IMR-90 (cell line): ENCODE data around the gene SPRY1. TPM values are rescaled to one million over a fixed set of nuclear protein-coding genes. Genes with fewer than 3 reads are reported as not detected.
A peak's percentile ranks its signal among the peaks of the same experiment; 100 is the strongest.

Source experiments
- ATAC-seq: fragments of 200-7000 bp; cut with Tn5 transposase; 2 replicates; pipeline ENCODE4 v1.9.1; 2020; ENCODE audit warnings: low read depth, mild to moderate bottlenecking, moderate library complexity
- BruUV-seq: library from RNA; stranded (reverse); fragments of 400-500 nt; replicated peaks from 2 replicates; lab custom pipeline; 2021; lab: Mats Ljungman, UMichigan
- CTCF ChIA-PET: fragments of 300-600 bp; formaldehyde crosslinking; extraction: SDS; loops from one replicate; lab custom pipeline; 2021; ENCODE audit warnings: antibody characterized with exemption; lab: Yijun Ruan, JAX
- POLR2A ChIA-PET: fragments of 300-600 bp; sonication (Branson Sonifier 250); formaldehyde crosslinking; loops from one replicate; lab custom pipeline; 2022; ENCODE audit warnings: antibody characterized with exemption; ENCODE audit not compliant: unreplicated experiment; lab: Charles Lee
- DNase-seq: peaks from one replicate; pipeline ENCODE4 v3.0.0; 2013
- H2AFZ ChIP-seq: replicated peaks from 2 replicates; pipeline ENCODE3; 2013; ENCODE audit warnings: low read length, mild to moderate bottlenecking; ENCODE audit not compliant: poor library complexity
- H2AK5ac ChIP-seq: 2 replicates; pipeline ENCODE4 v1.6.1; 2013; ENCODE audit warnings: low read depth, low read length, inconsistent platforms
- H2AK9ac ChIP-seq: replicated peaks from 2 replicates; pipeline ENCODE3; 2013; ENCODE audit warnings: mild to moderate bottlenecking, low read depth, low read length, moderate library complexity; ENCODE audit not compliant: poor library complexity
- H2BK120ac ChIP-seq: 2 replicates; pipeline ENCODE4 v1.6.1; 2013; ENCODE audit warnings: low read depth, low read length, inconsistent platforms
- H2BK15ac ChIP-seq: 3 replicates; pipeline ENCODE4 v1.6.1; 2013; ENCODE audit warnings: low read depth, low read length, inconsistent platforms
- H2BK20ac ChIP-seq: 2 replicates; pipeline ENCODE4 v1.6.1; 2013; ENCODE audit warnings: low read depth, mild to moderate bottlenecking, inconsistent platforms, low read length, moderate library complexity
- H2BK5ac ChIP-seq: 2 replicates; pipeline ENCODE4 v1.6.1; 2013; ENCODE audit warnings: mild to moderate bottlenecking, low read depth, low read length, inconsistent platforms; ENCODE audit not compliant: poor library complexity, severe bottlenecking
- H3K14ac ChIP-seq: replicated peaks from 2 replicates; pipeline ENCODE4 v1.6.1; 2013; ENCODE audit warnings: low read depth, low read length, inconsistent platforms
- H3K18ac ChIP-seq: 2 replicates; pipeline ENCODE4 v1.6.1; 2013; ENCODE audit warnings: low read depth, low read length, control low read depth
- H3K23ac ChIP-seq: 2 replicates; pipeline ENCODE4 v1.6.1; 2013; ENCODE audit warnings: low read depth, low read length, inconsistent platforms
- H3K27ac ChIP-seq: 2 replicates; pipeline ENCODE4 v1.5.1; 2013; ENCODE audit warnings: mild to moderate bottlenecking, control low read depth, low read length; ENCODE audit not compliant: insufficient read depth
- H3K27me3 ChIP-seq: 2 replicates; pipeline ENCODE4 v1.6.1; 2013; ENCODE audit warnings: low read length; ENCODE audit not compliant: control insufficient read depth, insufficient read depth
- H3K36me3 ChIP-seq: 2 replicates; pipeline ENCODE4 v1.6.1; 2013; ENCODE audit warnings: low read length, mixed read lengths; ENCODE audit not compliant: control insufficient read depth, insufficient read depth
- H3K4ac ChIP-seq: 2 replicates; pipeline ENCODE4 v1.6.1; 2013; ENCODE audit warnings: low read depth, low read length, inconsistent platforms
- H3K4me1 ChIP-seq: 2 replicates; pipeline ENCODE4 v1.6.1; 2013; ENCODE audit warnings: low read length, mixed read lengths; ENCODE audit not compliant: control insufficient read depth, insufficient read depth
- H3K4me2 ChIP-seq: 2 replicates; pipeline ENCODE4 v1.6.1; 2013; ENCODE audit warnings: low read depth, mild to moderate bottlenecking, control low read depth, low read length, moderate library complexity
- H3K4me3 ChIP-seq: 2 replicates; pipeline ENCODE4 v1.5.1; 2013; ENCODE audit warnings: low read depth, mild to moderate bottlenecking, control low read depth, low read length, moderate library complexity; ENCODE audit not compliant: insufficient read depth
- H3K56ac ChIP-seq: 2 replicates; pipeline ENCODE4 v1.6.1; 2013; ENCODE audit warnings: low read length, inconsistent platforms; ENCODE audit not compliant: insufficient read depth; ENCODE audit errors: extremely low read depth
- H3K79me1 ChIP-seq, 2 experiments: 2 replicates each; pipeline ENCODE4 v1.6.1; 2013; ENCODE audit warnings: low read length in 2 of 2, inconsistent platforms in 1 of 2, low read depth in 1 of 2
- H3K9ac ChIP-seq: 2 replicates; pipeline ENCODE4 v1.6.1; 2013; ENCODE audit warnings: low read depth, low read length, control low read depth
- H3K9me1 ChIP-seq: 2 replicates; pipeline ENCODE4 v1.6.1; 2013; ENCODE audit warnings: low read length, inconsistent platforms; ENCODE audit not compliant: insufficient read depth
- H3K9me3 ChIP-seq: 2 replicates; pipeline ENCODE4 v1.6.1; 2013; ENCODE audit warnings: low read length; ENCODE audit not compliant: control insufficient read depth, insufficient read depth
- H4K20me1 ChIP-seq: 2 replicates; pipeline ENCODE4 v1.6.1; 2013; ENCODE audit warnings: low read length, inconsistent platforms; ENCODE audit not compliant: insufficient read depth
- H4K5ac ChIP-seq: 2 replicates; pipeline ENCODE4 v1.6.1; 2013; ENCODE audit warnings: mild to moderate bottlenecking, low read depth, low read length, control low read depth
- H4K8ac ChIP-seq, 2 experiments: 2 replicates each; pipeline ENCODE4 v1.6.1; 2013; ENCODE audit warnings: low read depth in 2 of 2, low read length in 2 of 2, control low read depth in 1 of 2, inconsistent platforms in 1 of 2
- H4K91ac ChIP-seq: 2 replicates; pipeline ENCODE4 v1.6.1; 2013; ENCODE audit warnings: low read depth, low read length, inconsistent platforms; ENCODE audit not compliant: insufficient read depth
- CEBPB ChIP-seq: IDR thresholded peaks from 2 replicates; pipeline ENCODE4 v1.6.1; 2012; ENCODE audit warnings: low read depth, low read length, improper control_type of control experiment
- CHD1 ChIP-seq: IDR thresholded peaks from 2 replicates; pipeline ENCODE4 v1.6.1; 2012; ENCODE audit warnings: low read depth, low read length, improper control_type of control experiment
- FOS ChIP-seq: fragments of 150-350 bp; IDR thresholded peaks from 2 replicates; pipeline ENCODE4 v1.6.1; 2016; ENCODE audit warnings: low read depth, low read length
- MAZ ChIP-seq: IDR thresholded peaks from 2 replicates; pipeline ENCODE4 v1.6.1; 2012; ENCODE audit warnings: low read depth, mild to moderate bottlenecking, low read length, improper control_type of control experiment, moderate library complexity, borderline replicate concordance
- MXI1 ChIP-seq: IDR thresholded peaks from 2 replicates; pipeline ENCODE4 v1.6.1; 2012; ENCODE audit warnings: low read depth, mild to moderate bottlenecking, low read length, moderate library complexity, borderline replicate concordance
- NFE2L2 ChIP-seq: fragments of 150-350 bp; IDR thresholded peaks from 2 replicates; pipeline ENCODE4 v1.6.1; 2016; ENCODE audit warnings: low read depth, mild to moderate bottlenecking, low read length
- POLR2A ChIP-seq: IDR thresholded peaks from 2 replicates; pipeline ENCODE4 v1.6.1; 2012; ENCODE audit warnings: mild to moderate bottlenecking, low read depth, low read length
- RAD21 ChIP-seq: IDR thresholded peaks from 2 replicates; pipeline ENCODE4 v1.6.1; 2012; ENCODE audit warnings: low read length, improper control_type of control experiment
- RCOR1 ChIP-seq: IDR thresholded peaks from 2 replicates; pipeline ENCODE4 v1.6.1; 2012; ENCODE audit warnings: mild to moderate bottlenecking, low read length, improper control_type of control experiment; ENCODE audit not compliant: insufficient replicate concordance
- RFX5 ChIP-seq: IDR thresholded peaks from 2 replicates; pipeline ENCODE4 v1.8.0; 2012; ENCODE audit warnings: low read depth, mild to moderate bottlenecking, low read length, moderate library complexity
- WGBS, 2 experiments: methylation state at CpG; one replicate each; pipeline versions ENCODE4 v1.1.5 to v1.1.7; 2013; ENCODE audit warnings: missing lambda C conversion rate in 2 of 2; ENCODE audit not compliant: insufficient read length in 1 of 2; ENCODE audit errors: extremely low coverage in 2 of 2; 5-methylcytosine and 5-hydroxymethylcytosine counted together
- dilution Hi-C: fragments of 300-500 bp; cut with HindIII; formaldehyde crosslinking; loops from one replicate; pipeline ENCODE4 v1.14.3; 2018; ENCODE audit warnings: low sequenced_read_pairs; ENCODE audit not compliant: unreplicated experiment
- in situ Hi-C: fragments of 300-500 bp; cut with MboI; formaldehyde crosslinking; loops from 3 replicates; pipeline ENCODE4 v1.14.3; 2019; ENCODE audit warnings: low sequenced_read_pairs, inconsistent platforms, mixed read lengths
- intact Hi-C: fragments of 100-400 bp; cut with micrococcal nuclease; formaldehyde crosslinking; loops from 2 replicates; pipeline ENCODE4 v1.10.0; 2022
- polyA plus RNA-seq, 3 experiments: library from polyadenylated mRNA; depleted of rRNA; stranded (reverse); fragments of >200 nt; gene quantifications; 2 replicates each; pipeline ENCODE4 v1.2.3, GENCODE V29; 2012; ENCODE audit warnings: low replicate concordance in 1 of 3
- total RNA-seq: library from RNA; depleted of rRNA; stranded (reverse); fragments of >200 nt; gene quantifications from 2 replicates; pipeline ENCODE4 v1.2.3, GENCODE V29; 2012
- TF ChIP-seq, protein P1 (sequence below): conservative IDR thresholded peaks from 2 replicates; pipeline ENCODE4 v1.5.1; 2012; ENCODE audit warnings: mild to moderate bottlenecking, low read depth, low read length, improper control_type of control experiment
- TF ChIP-seq, protein P2 (sequence below): fragments of 150-350 bp; IDR thresholded peaks from 2 replicates; pipeline ENCODE4 v1.6.1; 2017; ENCODE audit warnings: mild to moderate bottlenecking, antibody characterized with exemption, low read length, low read depth
- TF ChIP-seq, protein P3 (sequence below): fragments of 150-350 bp; IDR thresholded peaks from 2 replicates; pipeline ENCODE4 v1.6.1; 2016; ENCODE audit warnings: low read depth, mild to moderate bottlenecking, low read length, moderate library complexity, borderline replicate concordance

SPRY1 gene
- total and polyA plus RNA-seq, 2 of the 4 experiments (the other 2 are of a cell fraction): 1.4 to 2.2 TPM

DNA sequence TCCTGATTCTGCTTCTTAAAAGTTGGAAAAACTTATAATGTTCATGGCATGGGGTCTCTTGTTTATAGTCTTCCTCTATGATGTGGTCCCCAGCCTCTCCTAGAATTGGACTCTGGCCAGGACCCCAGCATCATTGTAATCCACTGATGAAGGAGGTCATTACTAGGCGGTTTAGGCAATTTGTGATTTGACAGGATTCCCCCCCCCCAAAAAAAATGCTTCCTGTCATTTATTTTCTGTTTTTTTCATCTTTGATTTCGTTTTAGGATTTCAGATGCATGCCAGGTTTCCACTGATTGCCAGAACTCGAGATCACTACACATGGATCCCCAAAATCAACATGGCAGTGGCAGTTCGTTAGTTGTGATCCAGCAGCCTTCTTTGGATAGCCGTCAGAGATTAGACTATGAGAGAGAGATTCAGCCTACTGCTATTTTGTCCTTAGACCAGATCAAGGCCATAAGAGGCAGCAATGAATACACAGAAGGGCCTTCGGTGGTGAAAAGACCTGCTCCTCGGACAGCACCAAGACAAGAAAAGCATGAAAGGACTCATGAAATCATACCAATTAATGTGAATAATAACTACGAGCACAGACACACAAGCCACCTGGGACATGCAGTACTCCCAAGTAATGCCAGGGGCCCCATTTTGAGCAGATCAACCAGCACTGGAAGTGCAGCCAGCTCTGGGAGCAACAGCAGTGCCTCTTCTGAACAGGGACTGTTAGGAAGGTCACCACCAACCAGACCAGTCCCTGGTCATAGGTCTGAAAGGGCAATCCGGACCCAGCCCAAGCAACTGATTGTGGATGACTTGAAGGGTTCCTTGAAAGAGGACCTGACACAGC is 4.9 kb downstream of the SPRY1 start:
- intact Hi-C loops: no loop called here
- Histone ChIP-seq H3K4ac (no peak overlapping the region), H2BK15ac (no peak overlapping the region), H3K23ac (peak overlapping the region; percentile 23; the same call in 1 of the 2 replicates), H2BK5ac (no peak overlapping the region), H4K8ac (peak overlapping the region in 1 of 2 experiments; percentile 50; a peak in 2 of 4 replicates), H3K9ac (peak overlapping the region; percentile 50; the same call in 1 of the 2 replicates), H2AFZ (no peak overlapping the region), H4K20me1 (no peaks in the 10 kb centered on the region), H2AK5ac (peak overlapping the region; percentile 69), H3K56ac (no peak overlapping the region), H3K18ac (no peak overlapping the region; the same call in 1 of the 2 replicates), H3K4me2 (peak overlapping the region; percentile 48; the same call in 1 of the 2 replicates), H3K9me1 (peaks cover 8% of the 10 kb centered on the region; the same call in 1 of the 2 replicates), H3K27ac (peak overlapping the region; percentile 52; the same call in 1 of the 2 replicates), H3K27me3 (no peaks in the 10 kb centered on the region), H3K9me3 (no peaks in the 10 kb centered on the region), H2AK9ac (peak overlapping the region; percentile 31), H3K4me3 (no peak overlapping the region; the same call in 1 of the 2 replicates), H3K36me3 (peaks cover 29% of the 10 kb centered on the region), H3K14ac (no peak overlapping the region), H4K91ac (no peak overlapping the region; the same call in 1 of the 2 replicates), H4K5ac (peak overlapping the region; percentile 22; the same call in 1 of the 2 replicates), H3K4me1 (no peaks in the 10 kb centered on the region; the same call in none of the 2 replicates), H2BK120ac (no peak overlapping the region), H2BK20ac (no peak overlapping the region), H3K79me1 (peaks cover 9 to 41% of the 10 kb centered on the region in 2 experiments; a peak in 3 of 4 replicates)
- ATAC-seq: no peak
- BruUV-seq: no TSS peak
- DNase-seq: no peak
- in situ Hi-C loops: no loop called here
- POLR2A ChIA-PET: no interaction called here
- dilution Hi-C loops: no loop called here
- no CpG with 5 or more reads among the region's 9 CpGs for WGBS, 2 experiments
- CTCF ChIA-PET: interaction anchor here (0.7 to 2.2 kb wide), 3 partner anchors 11 to 431 kb away, joined by 3 to 11 read pairs (median 4); no protein-coding TSS in a partner anchor
- TF ChIP-seq RFX5: no peak
- TF ChIP-seq MAZ: no peak
- TF ChIP-seq, protein P1, sequence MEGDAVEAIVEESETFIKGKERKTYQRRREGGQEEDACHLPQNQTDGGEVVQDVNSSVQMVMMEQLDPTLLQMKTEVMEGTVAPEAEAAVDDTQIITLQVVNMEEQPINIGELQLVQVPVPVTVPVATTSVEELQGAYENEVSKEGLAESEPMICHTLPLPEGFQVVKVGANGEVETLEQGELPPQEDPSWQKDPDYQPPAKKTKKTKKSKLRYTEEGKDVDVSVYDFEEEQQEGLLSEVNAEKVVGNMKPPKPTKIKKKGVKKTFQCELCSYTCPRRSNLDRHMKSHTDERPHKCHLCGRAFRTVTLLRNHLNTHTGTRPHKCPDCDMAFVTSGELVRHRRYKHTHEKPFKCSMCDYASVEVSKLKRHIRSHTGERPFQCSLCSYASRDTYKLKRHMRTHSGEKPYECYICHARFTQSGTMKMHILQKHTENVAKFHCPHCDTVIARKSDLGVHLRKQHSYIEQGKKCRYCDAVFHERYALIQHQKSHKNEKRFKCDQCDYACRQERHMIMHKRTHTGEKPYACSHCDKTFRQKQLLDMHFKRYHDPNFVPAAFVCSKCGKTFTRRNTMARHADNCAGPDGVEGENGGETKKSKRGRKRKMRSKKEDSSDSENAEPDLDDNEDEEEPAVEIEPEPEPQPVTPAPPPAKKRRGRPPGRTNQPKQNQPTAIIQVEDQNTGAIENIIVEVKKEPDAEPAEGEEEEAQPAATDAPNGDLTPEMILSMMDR: no peak
- TF ChIP-seq RAD21: no peak
- TF ChIP-seq POLR2A: no peak
- TF ChIP-seq, protein P2, sequence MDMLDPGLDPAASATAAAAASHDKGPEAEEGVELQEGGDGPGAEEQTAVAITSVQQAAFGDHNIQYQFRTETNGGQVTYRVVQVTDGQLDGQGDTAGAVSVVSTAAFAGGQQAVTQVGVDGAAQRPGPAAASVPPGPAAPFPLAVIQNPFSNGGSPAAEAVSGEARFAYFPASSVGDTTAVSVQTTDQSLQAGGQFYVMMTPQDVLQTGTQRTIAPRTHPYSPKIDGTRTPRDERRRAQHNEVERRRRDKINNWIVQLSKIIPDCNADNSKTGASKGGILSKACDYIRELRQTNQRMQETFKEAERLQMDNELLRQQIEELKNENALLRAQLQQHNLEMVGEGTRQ: no peak
- TF ChIP-seq, protein P3, sequence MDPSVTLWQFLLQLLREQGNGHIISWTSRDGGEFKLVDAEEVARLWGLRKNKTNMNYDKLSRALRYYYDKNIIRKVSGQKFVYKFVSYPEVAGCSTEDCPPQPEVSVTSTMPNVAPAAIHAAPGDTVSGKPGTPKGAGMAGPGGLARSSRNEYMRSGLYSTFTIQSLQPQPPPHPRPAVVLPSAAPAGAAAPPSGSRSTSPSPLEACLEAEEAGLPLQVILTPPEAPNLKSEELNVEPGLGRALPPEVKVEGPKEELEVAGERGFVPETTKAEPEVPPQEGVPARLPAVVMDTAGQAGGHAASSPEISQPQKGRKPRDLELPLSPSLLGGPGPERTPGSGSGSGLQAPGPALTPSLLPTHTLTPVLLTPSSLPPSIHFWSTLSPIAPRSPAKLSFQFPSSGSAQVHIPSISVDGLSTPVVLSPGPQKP: no peak
- no peak for TF ChIP-seq MXI1
- no peak for TF ChIP-seq CEBPB
- no peak for TF ChIP-seq NFE2L2
- no peak for TF ChIP-seq CHD1
- no peak for TF ChIP-seq FOS
- no peak for TF ChIP-seq RCOR1
